Measurements from ENCODE around the gene LSP1.

- TF ChIP-seq TAF1 (IDR thresholded peaks at IDR 0.05; ENCODE audit: low read depth, low read length) (no peak), POLR2AphosphoS5 (IDR thresholded peaks at IDR 0.05; ENCODE audit: low read depth, low read length) (no peak), POLR2A (IDR thresholded peaks at IDR 0.05; ENCODE audit: low read depth, low read length) (no peak), SPI1 (IDR thresholded peaks at IDR 0.05; ENCODE audit: low read depth, low read length) (no peak)
These were observed 15.5 kb upstream of the LSP1 start for GRCh38 chr11:1837171-1838076.

Measured in GM12891 (cell line).